Neural cell (in vitro differentiated cells): Measurements from ENCODE around the gene PTPRN2. TPM values are rescaled to one million over a fixed set of nuclear protein-coding genes. Genes with fewer than 3 reads are reported as not detected.

Experiments
- H2AFZ ChIP-seq: fragments of 200-600, 300-800 bp; sonication (generic), shearing (Covaris generic); 2 replicates; pipeline ENCODE4 v1.6.0; 2014; ENCODE audit warnings: low read depth, mild to moderate bottlenecking, antibody characterized with exemption, low read length, moderate library complexity
- H3F3A ChIP-seq: fragments of 200-600 bp; shearing (Covaris generic); 2 replicates; pipeline ENCODE4 v1.6.1; 2016; ENCODE audit warnings: mild to moderate bottlenecking, moderate library complexity, mixed read lengths, antibody characterized with exemption, low read length; ENCODE audit not compliant: insufficient read depth, poor library complexity, severe bottlenecking
- H3K27ac ChIP-seq: fragments of 200-600, 300-800 bp; sonication (generic), shearing (Covaris generic); 2 replicates; pipeline ENCODE4 v1.5.1; 2014; ENCODE audit warnings: mild to moderate bottlenecking, low read length, moderate library complexity
- H3K27me3 ChIP-seq: fragments of 300-800, 200-600 bp; sonication (generic), shearing (Covaris generic); 2 replicates; pipeline ENCODE4 v1.6.0; 2014; ENCODE audit warnings: mild to moderate bottlenecking, low read depth, low read length, moderate library complexity; ENCODE audit not compliant: insufficient read depth
- H3K36me3 ChIP-seq: fragments of 300-800, 200-600 bp; sonication (generic), shearing (Covaris generic); 2 replicates; pipeline ENCODE4 v1.5.1; 2014; ENCODE audit warnings: mild to moderate bottlenecking, antibody characterized with exemption, low read length, moderate library complexity; ENCODE audit not compliant: insufficient read depth
- H3K4me2 ChIP-seq: fragments of 300-800, 200-600 bp; sonication (generic), shearing (Covaris generic); 2 replicates; pipeline ENCODE4 v1.6.0; 2014; ENCODE audit warnings: mild to moderate bottlenecking, low read length
- H3K4me3 ChIP-seq: fragments of 300-800, 200-600 bp; sonication (generic), shearing (Covaris generic); 2 replicates; pipeline ENCODE4 v1.5.1; 2014; ENCODE audit warnings: mild to moderate bottlenecking, low read length, moderate library complexity
- H3K79me2 ChIP-seq: fragments of 200-600 bp; shearing (Covaris generic); replicated peaks from 2 replicates; pipeline ENCODE4 v1.6.0; 2014; ENCODE audit warnings: mild to moderate bottlenecking, low read length, moderate library complexity; ENCODE audit not compliant: insufficient read depth
- H3K9ac ChIP-seq: fragments of 300-800, 200-600 bp; sonication (generic), shearing (Covaris generic); 2 replicates; pipeline ENCODE4 v1.6.1; 2016; ENCODE audit warnings: mild to moderate bottlenecking, low read length, mixed read lengths
- H3K9me2 ChIP-seq: fragments of 200-600 bp; shearing (Covaris generic); 2 replicates; pipeline ENCODE4 v1.6.1; 2016; ENCODE audit warnings: mild to moderate bottlenecking, low read length, mixed read lengths; ENCODE audit not compliant: insufficient read depth
- H3K9me3 ChIP-seq: fragments of 200-600, 300-800 bp; sonication (generic), shearing (Covaris generic); 2 replicates; pipeline ENCODE4 v1.6.1; 2016; ENCODE audit warnings: mild to moderate bottlenecking, mixed run types, low read length, moderate library complexity, mixed read lengths
- H4K20me1 ChIP-seq: fragments of 200-600 bp; shearing (Covaris generic); 2 replicates; pipeline ENCODE4 v1.6.1; 2016; ENCODE audit warnings: mild to moderate bottlenecking, mixed run types; ENCODE audit not compliant: insufficient read depth
- EZH2 ChIP-seq: fragments of 200-600, 300-800 bp; shearing (Covaris generic), sonication (generic); IDR thresholded peaks from 2 replicates; pipeline ENCODE4 v1.6.1; 2014; ENCODE audit warnings: antibody characterized with exemption, low read length, borderline replicate concordance, mild to moderate bottlenecking; ENCODE audit not compliant: insufficient read depth, poor library complexity, severe bottlenecking
- POLR2AphosphoS5 ChIP-seq: IDR thresholded peaks from 2 replicates; pipeline ENCODE4 v1.6.1; 2012
- SMC3 ChIP-seq: fragments of 450-650 bp; conservative IDR thresholded peaks from 2 replicates; pipeline ENCODE4 v1.6.1; 2014; ENCODE audit warnings: antibody characterized with exemption, mild to moderate bottlenecking, moderate library complexity; ENCODE audit not compliant: poor library complexity
- polyA plus RNA-seq: library from polyadenylated mRNA; depleted of rRNA; stranded (reverse); fragments of >200 nt; gene quantifications from 2 replicates; pipeline ENCODE4 v1.2.3, GENCODE V29; 2014
- TF ChIP-seq, protein P1 (sequence below): IDR thresholded peaks from 2 replicates; pipeline ENCODE4 v1.6.1; 2012; ENCODE audit warnings: borderline replicate concordance
- TF ChIP-seq, protein P2 (sequence below): fragments of 450-650 bp; IDR thresholded peaks from 2 replicates; pipeline ENCODE4 v1.5.1; 2014; ENCODE audit warnings: antibody characterized with exemption, mild to moderate bottlenecking, moderate library complexity; ENCODE audit not compliant: poor library complexity, severe bottlenecking

Gene PTPRN2
- polyA plus RNA-seq, 1 donor from 2014 or later: 31.0 TPM

DNA sequence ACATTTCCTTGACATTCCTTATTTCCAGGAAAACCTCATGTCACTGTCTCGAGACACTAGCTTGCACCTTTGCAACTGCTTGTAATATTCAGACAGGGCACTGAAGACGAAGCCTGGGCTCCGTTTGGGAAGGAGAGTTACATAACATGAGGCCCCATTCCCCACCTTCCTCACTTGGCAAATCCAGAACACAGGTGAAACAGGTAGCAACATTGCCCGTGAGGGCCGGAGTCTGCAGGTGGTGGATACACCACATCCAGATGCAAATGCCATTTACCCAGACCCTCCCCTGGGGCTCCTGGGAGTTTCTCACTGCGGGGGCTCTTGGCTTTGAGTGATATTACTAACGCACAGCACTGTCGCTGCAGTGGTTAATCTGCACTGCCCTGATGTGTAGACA, 491.0 kb downstream of the PTPRN2 start:
- Histone ChIP-seq H3F3A (peaks cover 5% of the 10 kb centered on the region), H3K4me2 (no peak overlapping the region), H3K79me2 (no peaks in the 10 kb centered on the region), H3K4me3 (peak overlapping the region; percentile 45), H3K9ac (peak overlapping the region; percentile 57), H3K27me3 (no peaks in the 10 kb centered on the region), H3K9me2 (no peaks in the 10 kb centered on the region), H3K27ac (peak overlapping the region; percentile 74), H3K9me3 (no peaks in the 10 kb centered on the region), H2AFZ (no peak overlapping the region), H3K36me3 (no peaks in the 10 kb centered on the region), H4K20me1 (no peaks in the 10 kb centered on the region)
- TF ChIP-seq POLR2AphosphoS5 (no peak), SMC3 (no peak), EZH2 (no peak)
- TF ChIP-seq, protein P1, sequence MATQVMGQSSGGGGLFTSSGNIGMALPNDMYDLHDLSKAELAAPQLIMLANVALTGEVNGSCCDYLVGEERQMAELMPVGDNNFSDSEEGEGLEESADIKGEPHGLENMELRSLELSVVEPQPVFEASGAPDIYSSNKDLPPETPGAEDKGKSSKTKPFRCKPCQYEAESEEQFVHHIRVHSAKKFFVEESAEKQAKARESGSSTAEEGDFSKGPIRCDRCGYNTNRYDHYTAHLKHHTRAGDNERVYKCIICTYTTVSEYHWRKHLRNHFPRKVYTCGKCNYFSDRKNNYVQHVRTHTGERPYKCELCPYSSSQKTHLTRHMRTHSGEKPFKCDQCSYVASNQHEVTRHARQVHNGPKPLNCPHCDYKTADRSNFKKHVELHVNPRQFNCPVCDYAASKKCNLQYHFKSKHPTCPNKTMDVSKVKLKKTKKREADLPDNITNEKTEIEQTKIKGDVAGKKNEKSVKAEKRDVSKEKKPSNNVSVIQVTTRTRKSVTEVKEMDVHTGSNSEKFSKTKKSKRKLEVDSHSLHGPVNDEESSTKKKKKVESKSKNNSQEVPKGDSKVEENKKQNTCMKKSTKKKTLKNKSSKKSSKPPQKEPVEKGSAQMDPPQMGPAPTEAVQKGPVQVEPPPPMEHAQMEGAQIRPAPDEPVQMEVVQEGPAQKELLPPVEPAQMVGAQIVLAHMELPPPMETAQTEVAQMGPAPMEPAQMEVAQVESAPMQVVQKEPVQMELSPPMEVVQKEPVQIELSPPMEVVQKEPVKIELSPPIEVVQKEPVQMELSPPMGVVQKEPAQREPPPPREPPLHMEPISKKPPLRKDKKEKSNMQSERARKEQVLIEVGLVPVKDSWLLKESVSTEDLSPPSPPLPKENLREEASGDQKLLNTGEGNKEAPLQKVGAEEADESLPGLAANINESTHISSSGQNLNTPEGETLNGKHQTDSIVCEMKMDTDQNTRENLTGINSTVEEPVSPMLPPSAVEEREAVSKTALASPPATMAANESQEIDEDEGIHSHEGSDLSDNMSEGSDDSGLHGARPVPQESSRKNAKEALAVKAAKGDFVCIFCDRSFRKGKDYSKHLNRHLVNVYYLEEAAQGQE: no peak

DNA sequence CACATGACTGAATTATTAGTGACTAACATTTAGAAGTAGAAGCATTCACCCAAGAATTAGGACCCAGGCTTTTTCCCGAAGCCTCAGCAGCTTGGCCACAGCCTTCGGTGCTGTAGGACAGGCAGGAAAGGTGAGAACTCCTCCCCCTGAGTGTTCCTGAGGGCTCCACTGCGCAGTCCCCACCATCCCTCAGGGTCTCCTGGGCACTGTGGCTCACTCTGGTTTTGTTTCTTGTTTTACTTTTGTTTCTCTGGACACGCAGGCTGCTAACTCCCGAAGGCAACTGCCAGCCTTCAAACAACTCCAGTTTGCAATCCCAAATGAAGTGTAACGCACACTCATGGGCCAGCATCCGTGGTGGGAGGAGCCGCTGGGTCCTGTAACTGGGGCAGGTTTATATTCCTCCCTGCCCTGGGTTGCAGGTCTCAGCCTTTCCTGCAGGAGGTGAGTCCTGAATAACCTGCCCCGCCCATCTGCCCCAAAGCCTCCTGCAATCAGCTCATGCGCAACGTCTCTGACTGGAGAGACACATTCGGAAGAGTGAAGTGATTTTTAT, 492.9 kb downstream of the PTPRN2 start:
- H3K27ac ChIP-seq: no peak overlapping the region
- TF ChIP-seq, protein P2, sequence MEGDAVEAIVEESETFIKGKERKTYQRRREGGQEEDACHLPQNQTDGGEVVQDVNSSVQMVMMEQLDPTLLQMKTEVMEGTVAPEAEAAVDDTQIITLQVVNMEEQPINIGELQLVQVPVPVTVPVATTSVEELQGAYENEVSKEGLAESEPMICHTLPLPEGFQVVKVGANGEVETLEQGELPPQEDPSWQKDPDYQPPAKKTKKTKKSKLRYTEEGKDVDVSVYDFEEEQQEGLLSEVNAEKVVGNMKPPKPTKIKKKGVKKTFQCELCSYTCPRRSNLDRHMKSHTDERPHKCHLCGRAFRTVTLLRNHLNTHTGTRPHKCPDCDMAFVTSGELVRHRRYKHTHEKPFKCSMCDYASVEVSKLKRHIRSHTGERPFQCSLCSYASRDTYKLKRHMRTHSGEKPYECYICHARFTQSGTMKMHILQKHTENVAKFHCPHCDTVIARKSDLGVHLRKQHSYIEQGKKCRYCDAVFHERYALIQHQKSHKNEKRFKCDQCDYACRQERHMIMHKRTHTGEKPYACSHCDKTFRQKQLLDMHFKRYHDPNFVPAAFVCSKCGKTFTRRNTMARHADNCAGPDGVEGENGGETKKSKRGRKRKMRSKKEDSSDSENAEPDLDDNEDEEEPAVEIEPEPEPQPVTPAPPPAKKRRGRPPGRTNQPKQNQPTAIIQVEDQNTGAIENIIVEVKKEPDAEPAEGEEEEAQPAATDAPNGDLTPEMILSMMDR: no peak
- TF ChIP-seq POLR2AphosphoS5: no peak

DNA sequence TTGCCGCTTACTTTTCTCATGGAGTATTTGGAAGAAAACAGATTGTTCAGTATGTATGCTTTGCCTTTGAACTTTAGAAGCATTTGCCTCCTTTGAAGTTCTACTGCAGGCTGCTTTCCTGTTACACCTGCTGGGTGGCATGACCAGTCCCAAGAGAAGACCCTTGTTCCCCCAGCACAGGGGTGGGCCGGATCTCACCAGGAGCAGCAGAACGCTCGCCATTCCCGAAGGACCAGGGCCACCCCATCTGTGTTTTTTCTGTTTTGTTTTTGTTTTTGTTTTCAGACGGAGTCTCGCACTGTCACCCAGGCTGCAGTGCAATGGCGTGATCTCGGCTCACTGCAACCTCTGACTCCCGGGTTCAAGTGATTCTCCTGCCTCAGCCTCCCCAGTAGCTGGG, 493.6 kb downstream of the PTPRN2 start:
- Histone ChIP-seq H3K9me2 (no peaks in the 10 kb centered on the region), H3K36me3 (no peaks in the 10 kb centered on the region)

More for the DNA sequence above, 492.9 kb downstream of the PTPRN2 start:
- Histone ChIP-seq H3K9me2 (no peaks in the 10 kb centered on the region), H3F3A (peaks cover 5% of the 10 kb centered on the region), H4K20me1 (no peaks in the 10 kb centered on the region), H3K9me3 (no peaks in the 10 kb centered on the region), H3K36me3 (no peaks in the 10 kb centered on the region), H2AFZ (no peak overlapping the region), H3K27me3 (no peaks in the 10 kb centered on the region), H3K4me2 (no peak overlapping the region), H3K79me2 (no peaks in the 10 kb centered on the region), H3K4me3 (no peak overlapping the region), H3K9ac (no peak overlapping the region)

More for the DNA sequence above, 493.6 kb downstream of the PTPRN2 start:
- TF ChIP-seq, protein P2: no peak
- TF ChIP-seq POLR2AphosphoS5: no peak
- Histone ChIP-seq H4K20me1 (no peaks in the 10 kb centered on the region), H3K27me3 (no peaks in the 10 kb centered on the region), H3F3A (peaks cover 5% of the 10 kb centered on the region), H2AFZ (no peak overlapping the region), H3K27ac (no peak overlapping the region), H3K4me3 (no peak overlapping the region), H3K9me3 (no peaks in the 10 kb centered on the region), H3K79me2 (no peaks in the 10 kb centered on the region), H3K9ac (no peak overlapping the region), H3K4me2 (no peak overlapping the region)
